Thyroid gland (tissue), 4 donors: ENCODE data around the gene MEGF6.

Experiments
- CTCF ChIP-seq, 6 experiments: fragments of 200-600 bp in 3 of 6; fragments of 450-650 bp in 3 of 6; sonication (generic) in 3 of 6; IDR thresholded peaks; one replicate each; pipeline ENCODE4 v1.5.1; 2016 to 2019; ENCODE audit warnings: antibody characterized with exemption in 6 of 6, mild to moderate bottlenecking in 2 of 6, inconsistent platforms in 1 of 6, moderate library complexity in 1 of 6
- POLR2A ChIP-seq, 2 donors: fragments of 450-650 bp; IDR thresholded peaks; one replicate each; pipeline ENCODE4 v1.6.1; 2017; ENCODE audit warnings: antibody characterized with exemption in 2 of 2, mild to moderate bottlenecking in 2 of 2, moderate library complexity in 1 of 2

DNA sequence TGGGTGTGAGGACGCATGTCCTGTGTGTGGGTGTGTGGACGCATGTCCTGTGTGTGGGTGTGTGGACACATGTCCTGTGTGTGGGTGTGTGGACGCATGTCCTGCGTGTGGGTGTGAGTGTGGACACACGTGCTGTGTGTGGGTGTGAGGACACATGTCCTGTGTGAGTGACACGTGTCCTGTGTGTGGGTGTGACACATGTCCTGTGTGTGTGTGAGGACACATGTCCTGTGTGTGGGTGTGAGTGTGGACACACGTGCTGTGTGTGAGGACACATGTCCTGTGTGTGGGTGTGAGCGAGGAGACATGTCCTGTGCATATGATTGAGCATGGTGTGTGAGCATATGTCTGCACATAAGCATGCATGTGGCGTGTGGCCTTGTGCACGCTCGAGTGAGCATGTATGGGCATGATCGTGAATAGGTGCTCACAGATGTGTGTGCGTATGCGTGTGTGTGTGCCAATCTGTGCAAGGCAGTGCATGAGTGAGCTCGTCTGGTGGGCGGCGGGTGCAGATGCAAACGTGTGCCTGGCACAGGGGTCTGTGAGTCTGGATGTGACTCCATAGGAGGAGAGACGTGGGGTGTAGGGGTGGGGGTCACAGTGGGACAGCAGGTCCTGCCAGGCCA lies 25.3 kb downstream of the MEGF6 start:
- TF ChIP-seq CTCF (IDR thresholded peaks at IDR 0.05) (no peak), POLR2A (IDR thresholded peaks at IDR 0.05) (no peak)
